GM19452 (cell line): ENCODE data around the gene APH1B.
"Not testable (repeated sequence)": the region's sequence is repeated elsewhere in the genome, so short reads cannot be mapped to it uniquely, and the experiment has no call there.

ENCODE experiments used
- ATAC-seq: cut with Tn5 transposase; IDR thresholded peaks from one replicate; pipeline ENCODE4 v1.9.1; 2021; ENCODE audit not compliant: unreplicated experiment

The APH1B gene

DNA sequence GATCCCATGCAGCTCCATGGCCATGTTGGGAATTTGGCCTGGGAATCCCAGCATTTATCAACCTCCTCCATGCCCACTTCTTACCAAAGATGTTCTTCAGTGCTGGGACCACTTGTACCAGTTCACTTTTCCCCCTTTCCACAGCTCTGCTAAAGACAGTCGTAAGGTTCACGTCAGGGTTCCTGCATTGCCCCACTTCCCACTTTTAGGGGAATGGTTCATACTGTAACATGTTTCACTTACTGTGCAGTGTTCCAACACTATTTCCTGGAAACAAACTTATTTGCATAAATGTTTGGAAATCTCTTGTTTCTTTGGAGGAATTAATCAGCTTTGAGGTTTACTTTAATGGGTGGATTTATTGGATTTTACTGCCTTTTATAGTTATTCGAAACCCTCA, 17.0 kb downstream of the APH1B start:
- ATAC-seq: no peak

- ATAC-seq: no peak
These were observed 17.9 kb downstream of the APH1B start for GRCh38 chr15:63295341-63295740.

GRCh38 chr15:63296195-63296594, 18.8 kb downstream of the APH1B start:
- ATAC-seq: no peak

DNA sequence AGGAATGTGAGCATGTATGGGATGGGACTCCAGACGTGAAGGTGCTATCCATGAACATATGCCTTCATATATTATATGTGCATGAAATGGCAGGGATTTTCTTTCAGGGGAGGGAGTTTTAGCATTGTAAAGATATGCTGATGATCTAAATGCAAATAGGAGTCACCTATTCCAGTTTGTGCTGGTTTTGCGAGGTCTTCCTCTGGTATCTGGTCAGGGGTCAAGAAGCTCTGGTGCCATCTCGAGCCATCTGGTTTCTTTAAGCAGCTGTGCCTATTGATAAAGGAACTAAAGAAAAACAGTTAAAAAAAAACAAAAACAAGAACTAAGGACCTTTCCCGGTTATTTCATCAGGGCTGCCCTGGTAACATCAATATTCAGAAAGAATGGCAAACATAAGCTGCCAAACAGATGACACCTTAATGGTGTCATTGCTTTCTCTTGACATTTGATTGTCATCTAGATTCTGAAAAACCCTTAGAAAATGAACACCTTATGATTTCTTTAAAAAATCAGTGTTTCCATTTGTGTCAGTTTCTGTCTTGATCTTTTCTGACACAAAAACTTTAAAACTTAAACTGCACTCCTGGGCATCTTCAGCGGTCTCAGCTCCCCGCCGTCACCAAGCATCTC, 22.7 kb downstream of the APH1B start:
- ATAC-seq: no peak

DNA sequence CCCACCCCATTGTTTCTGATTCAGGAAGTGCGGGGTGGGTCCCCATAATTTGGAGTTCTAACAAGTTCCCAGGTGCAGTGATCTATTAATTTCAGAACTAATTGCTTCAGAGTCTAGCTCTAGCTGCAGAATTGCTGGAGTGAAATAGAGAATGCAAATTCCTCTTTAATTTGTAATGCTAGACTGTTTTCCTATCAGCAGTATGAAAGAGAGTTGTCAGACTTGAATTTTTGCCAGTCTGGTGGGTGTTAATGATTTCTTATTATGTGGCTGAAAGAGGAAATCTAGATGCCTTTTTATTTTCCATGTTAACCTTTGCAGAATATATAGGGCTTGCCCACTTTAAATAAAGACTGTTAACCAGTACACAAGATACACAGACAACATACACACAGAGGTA, 23.7 kb downstream of the APH1B start:
- ATAC-seq: no peak

GRCh38 chr15:63305260-63305659, 27.9 kb downstream of the APH1B start:
- no peak for ATAC-seq

GRCh38 chr15:63306492-63307073, 29.2 kb downstream of the APH1B start:
- ATAC-seq: no peak

DNA sequence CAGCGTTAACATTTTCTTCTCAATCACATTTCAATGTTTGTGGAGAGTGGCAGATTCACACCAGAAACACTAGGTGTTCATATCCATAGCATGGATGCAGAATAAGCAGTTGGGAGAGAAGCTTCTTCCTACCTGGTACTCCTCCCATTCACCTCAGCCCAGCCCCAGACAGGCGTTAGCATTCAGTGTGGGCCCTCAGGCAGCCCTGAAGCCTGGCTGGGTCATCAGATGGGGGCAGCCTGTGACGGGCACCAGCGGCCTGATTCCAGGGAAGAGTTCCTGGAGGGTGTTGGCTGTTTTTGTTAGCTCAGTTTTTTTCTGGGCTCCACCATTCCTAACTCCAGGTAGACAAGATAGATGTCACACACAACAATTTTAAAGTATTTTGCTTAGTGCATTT, 31.1 kb downstream of the APH1B start:
- ATAC-seq: no peak

- no peak for ATAC-seq
These were observed 31.5 kb downstream of the APH1B start for GRCh38 chr15:63308947-63309346.

- ATAC-seq: no peak
These were observed 33.2 kb downstream of the APH1B start for GRCh38 chr15:63310646-63311045.

GRCh38 chr15:63312286-63312685, 34.9 kb downstream of the APH1B start:
- ATAC-seq: no peak

GRCh38 chr15:63313825-63314224, 36.4 kb downstream of the APH1B start:
- no peak for ATAC-seq

DNA sequence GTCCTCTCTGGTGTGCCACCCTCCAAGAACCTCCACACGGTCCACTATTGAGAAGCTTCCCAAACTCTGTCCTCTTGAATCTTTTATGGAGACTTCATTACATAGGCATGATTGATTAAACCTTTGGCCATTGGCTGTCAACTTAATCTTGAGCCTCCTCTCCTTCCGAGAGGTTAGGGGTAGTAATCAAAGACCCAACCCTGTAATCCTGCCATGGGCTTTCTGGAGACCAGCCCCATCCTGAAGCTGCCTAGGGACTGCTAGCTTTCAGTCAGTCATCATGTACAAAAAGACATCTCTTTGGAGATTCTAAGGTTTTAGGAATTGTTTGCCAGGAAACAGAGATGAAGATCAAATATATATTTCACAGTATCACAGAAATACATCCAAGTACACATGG, 37.0 kb downstream of the APH1B start:
- ATAC-seq: no peak

GRCh38 chr15:63318344-63318743, 40.9 kb downstream of the APH1B start:
- ATAC-seq: no peak

- ATAC-seq: no peak
These were observed 41.7 kb downstream of the APH1B start for GRCh38 chr15:63319065-63319464.

DNA sequence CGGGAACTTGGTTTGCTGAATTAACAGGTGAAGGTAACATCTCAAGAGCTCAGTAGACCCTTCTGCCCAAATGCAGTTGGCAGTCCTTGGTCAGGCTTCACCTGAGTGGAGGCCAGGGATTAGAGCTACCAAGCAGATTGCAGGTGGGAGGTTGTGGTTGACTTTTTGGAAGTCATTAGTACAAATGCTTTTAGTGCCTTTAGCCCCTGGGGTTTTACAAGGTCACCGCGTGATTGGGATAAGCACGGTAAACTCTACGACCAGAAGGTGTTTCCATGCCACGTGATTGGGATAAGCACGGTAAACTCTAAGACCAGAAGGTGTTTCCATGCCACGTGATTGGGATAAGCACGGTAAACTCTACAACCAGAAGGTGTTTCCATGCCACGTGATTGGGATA, 43.0 kb downstream of the APH1B start:
- ATAC-seq: not testable (repeated sequence)

DNA sequence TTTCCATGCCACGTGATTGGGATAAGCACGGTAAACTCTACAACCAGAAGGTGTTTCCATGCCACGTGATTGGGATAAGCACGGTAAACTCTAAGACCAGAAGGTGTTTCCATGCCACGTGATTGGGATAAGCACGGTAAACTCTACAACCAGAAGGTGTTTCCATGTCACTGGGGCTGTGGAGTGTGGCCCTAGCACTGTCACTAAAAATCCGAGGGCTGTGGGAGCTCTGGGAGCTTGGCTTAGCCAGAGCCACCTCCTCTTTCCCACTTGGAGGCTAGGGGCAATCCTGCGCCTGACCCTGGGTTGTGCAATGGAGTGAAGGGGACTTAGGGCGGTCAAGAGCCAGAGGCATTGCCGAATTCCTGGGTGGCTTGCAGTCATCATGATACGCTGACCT, 43.6 kb downstream of the APH1B start:
- not testable (repeated sequence) for ATAC-seq

DNA sequence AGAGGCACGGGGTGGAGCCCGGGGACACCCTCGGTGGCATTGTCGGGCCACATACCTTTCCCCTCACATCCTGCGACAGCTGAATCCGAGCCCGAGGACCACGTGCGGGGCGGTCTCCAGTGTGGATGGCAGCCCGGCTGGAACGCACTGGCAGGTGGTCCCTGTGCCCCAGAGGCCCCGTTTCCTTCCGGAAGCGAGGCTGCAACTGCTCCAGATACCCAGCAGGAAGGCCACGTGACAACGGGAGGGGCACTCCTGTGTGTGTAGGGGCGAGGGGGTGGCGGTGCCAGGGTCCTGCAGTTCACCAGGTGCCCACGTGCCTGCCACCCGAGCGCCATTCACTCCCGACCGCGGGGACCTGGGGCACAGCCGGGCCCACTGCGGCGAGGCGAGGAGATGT, 44.1 kb downstream of the APH1B start:
- no peak for ATAC-seq

DNA sequence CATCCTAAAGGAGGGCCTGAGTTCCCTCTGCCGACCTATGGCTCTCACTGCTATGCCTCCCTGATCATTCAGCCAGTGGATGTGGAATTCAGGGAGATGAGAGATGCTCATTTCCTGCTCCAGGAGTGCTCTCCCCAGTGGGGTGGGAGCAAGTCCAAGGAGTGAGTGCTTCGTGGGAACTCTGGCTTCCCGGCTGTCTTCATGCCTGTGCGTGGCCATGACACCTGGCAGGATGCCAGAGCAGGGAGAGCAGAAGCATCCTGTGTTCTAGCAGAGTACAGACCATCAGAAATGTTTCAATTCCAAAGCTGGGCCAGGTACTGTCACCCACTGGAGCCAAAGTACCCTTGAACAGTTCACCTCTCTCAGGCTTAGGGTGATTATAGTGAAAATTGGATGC, 45.1 kb downstream of the APH1B start:
- no peak for ATAC-seq

DNA sequence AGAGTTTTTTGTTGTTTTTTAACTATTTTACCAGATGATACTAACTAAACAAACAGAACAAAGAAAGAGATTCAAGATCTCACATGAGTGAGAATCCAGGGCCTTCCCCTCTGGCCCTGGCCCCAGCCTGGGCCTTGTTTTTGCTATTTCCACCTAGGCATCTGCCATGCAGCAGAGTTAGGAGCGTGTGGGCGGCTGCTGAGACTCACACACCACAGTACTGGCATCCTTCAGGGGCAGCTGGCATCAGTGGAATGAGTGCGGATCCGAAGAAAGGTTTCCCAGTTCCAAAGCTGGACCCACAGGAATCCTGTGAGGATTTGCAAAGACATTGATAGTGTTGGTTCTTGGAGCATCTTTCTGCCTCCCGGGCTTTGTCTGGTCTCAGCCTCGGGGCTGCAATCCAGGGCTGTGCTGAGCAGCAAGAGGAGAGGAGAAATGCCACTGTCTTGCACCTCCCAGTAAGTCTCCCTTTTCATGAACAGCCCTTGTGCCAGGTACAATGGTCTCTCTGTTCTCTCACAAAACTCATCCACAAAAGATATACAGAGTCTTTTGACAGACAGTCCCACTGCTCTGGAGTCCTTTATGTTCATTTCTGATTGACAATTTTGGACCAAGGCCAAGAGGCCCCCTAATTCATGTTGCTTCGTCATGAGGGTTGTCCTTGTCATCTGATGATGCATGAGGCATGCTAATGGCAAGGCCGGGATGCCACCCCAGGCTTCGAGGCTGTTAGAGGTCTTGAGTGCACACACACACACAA, 46.6 kb downstream of the APH1B start:
- ATAC-seq: no peak

GRCh38 chr15:63324770-63325169, 47.4 kb downstream of the APH1B start:
- ATAC-seq: no peak

GRCh38 chr15:63327648-63328421, 50.4 kb downstream of the APH1B start:
- ATAC-seq: no peak
